VCaP (cell line): Measurements from ENCODE around the gene RNLS.

ENCODE experiments used
- H3K27ac ChIP-seq: fragments of 450-650 bp; 2 replicates; pipeline ENCODE4 v1.5.1; 2017
- CTCF ChIP-seq: fragments of 450-650 bp; conservative IDR thresholded peaks from 2 replicates; pipeline ENCODE4 v1.5.1; 2017; ENCODE audit warnings: mild to moderate bottlenecking, moderate library complexity

Gene RNLS

GRCh38 chr10:88582806-88583583 lies at the start of gene RNLS:
TSS of gene RNLS (minus strand) at chr10:88583318.
- peak within 1 kb of the TSS; percentile 63 for H3K27ac ChIP-seq
- TF ChIP-seq CTCF: peak; percentile 62

- H3K27ac ChIP-seq: no peak overlapping the region
- TF ChIP-seq CTCF: no peak
These were observed 41.7 kb upstream of the RNLS start for GRCh38 chr10:88624840-88625239.

GRCh38 chr10:88623835-88624234 lies 40.7 kb upstream of the RNLS start:
- H3K27ac ChIP-seq: no peak overlapping the region
- TF ChIP-seq CTCF: no peak

- H3K27ac ChIP-seq: no peak overlapping the region
- no peak for TF ChIP-seq CTCF
These were observed 37.3 kb upstream of the RNLS start for GRCh38 chr10:88620441-88620840.

- no peak overlapping the region for H3K27ac ChIP-seq
- no peak for TF ChIP-seq CTCF
These were observed 35.4 kb upstream of the RNLS start for GRCh38 chr10:88618496-88618895.

- TF ChIP-seq CTCF: no peak
- H3K27ac ChIP-seq: no peak overlapping the region
These were observed 34.7 kb upstream of the RNLS start for GRCh38 chr10:88617772-88618300.

- H3K27ac ChIP-seq: no peak overlapping the region
- no peak for TF ChIP-seq CTCF
These were observed 33.3 kb upstream of the RNLS start for GRCh38 chr10:88616250-88616977.
